ENCODE data around the gene ITLN2.
"Not testable (repeated sequence)": the region's sequence is repeated elsewhere in the genome, so short reads cannot be mapped to it uniquely, and the experiment has no call there.

- TF ChIP-seq POLR2AphosphoS5 (IDR thresholded peaks at IDR 0.05; ENCODE audit: low read depth); CTCF (conservative IDR thresholded peaks at IDR 0.05; ENCODE audit: low read depth in 2 of 2); CREB1 (CRISPR knock-in tag; IDR thresholded peaks at IDR 0.05; ENCODE audit: low read depth); ZNF114 (CRISPR knock-in tag; IDR thresholded peaks at IDR 0.05); EZH2phosphoT487 (IDR thresholded peaks at IDR 0.05; ENCODE audit: unreplicated experiment); ETS1 (IDR thresholded peaks at IDR 0.05); ZNF462 (CRISPR knock-in tag; IDR thresholded peaks at IDR 0.05): not testable (repeated sequence)
Measured at GRCh38 chr1:160900683-160901082, 53.9 kb downstream of the ITLN2 start.
